HepG2 (cell line): Measurements from ENCODE around the gene ST6GAL2. TPM values are rescaled to one million over a fixed set of nuclear protein-coding genes. Genes with fewer than 3 reads are reported as not detected.

ENCODE experiments used
- ATAC-seq: fragments of 200-7000 bp; cut with Tn5 transposase; 3 replicates; pipeline ENCODE4 v1.9.1; 2020; ENCODE audit warnings: mild to moderate bottlenecking, moderate library complexity
- BruUV-seq: library from RNA; stranded (reverse); fragments of 400-500 nt; replicated peaks from 2 replicates; lab custom pipeline; 2021; lab: Mats Ljungman, UMichigan
- CTCF ChIA-PET: fragments of 300-600 bp; formaldehyde crosslinking; extraction: SDS; loops from one replicate; lab custom pipeline; 2021; ENCODE audit warnings: low total read pairs, inconsistent platforms, low intra/inter-chr PET ratio; lab: Yijun Ruan, JAX
- POLR2A ChIA-PET: fragments of 350-600 bp; sonication (Branson Sonifier 250); formaldehyde crosslinking; loops from one replicate; lab custom pipeline; 2020; ENCODE audit warnings: antibody characterized with exemption, inconsistent platforms; lab: Yijun Ruan, JAX
- DNase-seq: peaks from one replicate; pipeline ENCODE4 v3.0.0-alpha.2; 2015; ENCODE audit warnings: low spot score
- FAIRE-seq: peaks from 3 replicates; lab custom pipeline; 2011; peaks lifted over from hg19 to GRCh38; lab: Jason Lieb, UNC
- H2AFZ ChIP-seq: one replicate; pipeline ENCODE4 v1.6.1; 2011; ENCODE audit warnings: low read length, inconsistent platforms
- H3K27ac ChIP-seq: fragments of 300-600 bp; 3 replicates; pipeline ENCODE4 v1.8.0; 2011; ENCODE audit warnings: mixed run types, mild to moderate bottlenecking, mixed read lengths, low read length, inconsistent platforms; ENCODE audit not compliant: insufficient read depth; ENCODE audit errors: extremely low read length
- H3K27me3 ChIP-seq, 2 experiments: fragments of 200-600 bp in 1 of 2; 2 replicates in 1 of 2; 3 replicates in 1 of 2; pipeline versions ENCODE4 v1.6.0 to v1.8.0; 2011; ENCODE audit warnings: low read length in 2 of 2, mild to moderate bottlenecking in 2 of 2, moderate library complexity in 2 of 2, inconsistent platforms in 1 of 2; ENCODE audit not compliant: insufficient read depth in 2 of 2, control insufficient read depth in 1 of 2
- H3K36me3 ChIP-seq, 2 experiments: fragments of 200-600 bp in 1 of 2; replicated peaks in 1 of 2; 2 replicates in 1 of 2; 3 replicates in 1 of 2; pipeline versions ENCODE4 v1.5.1 to v1.8.0; 2011; ENCODE audit warnings: low read length in 2 of 2, inconsistent platforms in 1 of 2; ENCODE audit not compliant: insufficient read depth in 2 of 2, control insufficient read depth in 1 of 2
- H3K4me1 ChIP-seq: 2 replicates; pipeline ENCODE4 v1.5.1; 2012; ENCODE audit warnings: low read length, inconsistent platforms; ENCODE audit not compliant: insufficient read depth
- H3K4me2 ChIP-seq: 2 replicates; pipeline ENCODE4 v1.6.0; 2011; ENCODE audit warnings: low read depth, low read length, inconsistent platforms
- H3K4me3 ChIP-seq, 3 experiments: fragments of 200-600 bp in 1 of 3; sonication (generic), shearing (Covaris generic) in 1 of 3; replicated peaks in 1 of 3; 2 replicates each; pipeline ENCODE4 v1.5.1; 2011 to 2016; ENCODE audit warnings: low read length in 3 of 3, inconsistent platforms in 2 of 3, low read depth in 2 of 3, mild to moderate bottlenecking in 2 of 3, control low read depth in 1 of 3, mixed read lengths in 1 of 3; ENCODE audit not compliant: insufficient read depth in 1 of 3
- H3K79me2 ChIP-seq: one replicate; pipeline ENCODE4 v1.6.1; 2011; ENCODE audit warnings: low read length, inconsistent platforms; ENCODE audit not compliant: insufficient read depth
- H3K9ac ChIP-seq: 2 replicates; pipeline ENCODE4 v1.6.0; 2011; ENCODE audit warnings: mild to moderate bottlenecking, low read depth, low read length, inconsistent platforms; ENCODE audit not compliant: insufficient read depth
- H3K9me3 ChIP-seq: 2 replicates; pipeline ENCODE4 v1.5.1; 2012; ENCODE audit warnings: mild to moderate bottlenecking, low read length
- H4K20me1 ChIP-seq: 2 replicates; pipeline ENCODE4 v1.6.0; 2011; ENCODE audit warnings: inconsistent platforms, mild to moderate bottlenecking, low read length, moderate library complexity; ENCODE audit not compliant: insufficient read depth
- BCL6 ChIP-seq: IDR thresholded peaks from 2 replicates; pipeline ENCODE4 v1.6.1; 2016; ENCODE audit warnings: missing genetic modification reagents, missing compliant biosample characterization
- JUND ChIP-seq: sonication (generic); formaldehyde crosslinking; IDR thresholded peaks from 2 replicates; pipeline ENCODE4 v1.8.0; 2022; ENCODE audit warnings: mild to moderate bottlenecking, missing genetic modification reagents
- NFKBIZ ChIP-seq: IDR thresholded peaks from 2 replicates; pipeline ENCODE4 v1.6.1; 2018; ENCODE audit warnings: missing genetic modification reagents, missing compliant biosample characterization
- NR2C2 ChIP-seq: sonication (generic); formaldehyde crosslinking; IDR thresholded peaks from 2 replicates; pipeline ENCODE4 v1.4.0; 2020; ENCODE audit warnings: missing genetic modification reagents, mild to moderate bottlenecking, moderate library complexity, borderline replicate concordance
- RBM22 ChIP-seq: fragments of 200-400 bp; formaldehyde crosslinking; optimal IDR thresholded peaks from 2 replicates; pipeline ENCODE3; 2017; ENCODE audit warnings: mild to moderate bottlenecking, low read length, moderate library complexity
- SRF ChIP-seq: IDR thresholded peaks from 2 replicates; pipeline ENCODE4 v1.6.1; 2011; ENCODE audit warnings: mild to moderate bottlenecking, low read depth, low read length, moderate library complexity
- ZBTB38 ChIP-seq: sonication (generic); formaldehyde crosslinking; IDR thresholded peaks from 2 replicates; pipeline ENCODE4 v1.5.1; 2020; ENCODE audit warnings: mild to moderate bottlenecking, missing genetic modification reagents
- ZEB1 ChIP-seq: IDR thresholded peaks from 2 replicates; pipeline ENCODE4 v1.6.1; 2012; ENCODE audit warnings: mild to moderate bottlenecking, low read depth, inconsistent platforms; ENCODE audit not compliant: insufficient replicate concordance
- ZNF841 ChIP-seq: sonication (generic); formaldehyde crosslinking; IDR thresholded peaks from 2 replicates; pipeline ENCODE4 v1.8.1; 2023; ENCODE audit warnings: missing genetic modification reagents, borderline replicate concordance
- WGBS: methylation state at CpG from one replicate; pipeline ENCODE4 v1.1.6; 2017; ENCODE audit warnings: low lambda C conversion rate; 5-methylcytosine and 5-hydroxymethylcytosine counted together
- in situ Hi-C: cut with HindIII; loops from 2 replicates; pipeline ENCODE4 v1.10.0; 2017; ENCODE audit warnings: low pct_unique_long_range_greater_than_20kb; ENCODE audit not compliant: extremely low pct_ligation_motif_present
- intact Hi-C: fragments of 100-400 bp; cut with micrococcal nuclease; formaldehyde crosslinking; loops from one replicate; pipeline ENCODE4 v1.10.0; 2022; ENCODE audit not compliant: unreplicated experiment
- polyA plus RNA-seq, 8 experiments: library from polyadenylated mRNA; depleted of rRNA in 3 of 8; stranded (reverse) in 7 of 8; unstranded in 1 of 8; fragments of >200 nt; fragmentation: Illumina TruSeq in 4 of 8; extraction: Trizol in 4 of 8; gene quantifications; 2 replicates each; pipeline versions ENCODE4 v1.2.1 to v1.2.3, GENCODE V29; 2011 to 2016; ENCODE audit warnings: low read depth in 4 of 8, missing spikeins in 1 of 8, mixed read lengths in 1 of 8; ENCODE audit not compliant: insufficient read depth in 1 of 8
- total RNA-seq, 5 experiments: library from RNA; depleted of rRNA; stranded (reverse); fragments of >200 nt; fragmentation: Illumina TruSeq; extraction: Trizol; gene quantifications; 2 replicates each; pipeline ENCODE4 v1.2.3, GENCODE V29; 2016; ENCODE audit warnings: low read depth in 1 of 5
- TF ChIP-seq, protein P1 (sequence below): IDR thresholded peaks from 2 replicates; pipeline ENCODE4 v1.6.1; 2016; ENCODE audit warnings: missing compliant biosample characterization, missing genetic modification reagents, borderline replicate concordance
- TF ChIP-seq, protein P2 (sequence below): sonication (generic); formaldehyde crosslinking; IDR thresholded peaks from 2 replicates; pipeline ENCODE4 v1.4.0; 2020; ENCODE audit warnings: missing genetic modification reagents

ST6GAL2 gene
- total and polyA plus RNA-seq, 2 of the 13 experiments (the other 11 are each of a cell fraction or from before 2014, with no cell fraction given): not detected

DNA sequence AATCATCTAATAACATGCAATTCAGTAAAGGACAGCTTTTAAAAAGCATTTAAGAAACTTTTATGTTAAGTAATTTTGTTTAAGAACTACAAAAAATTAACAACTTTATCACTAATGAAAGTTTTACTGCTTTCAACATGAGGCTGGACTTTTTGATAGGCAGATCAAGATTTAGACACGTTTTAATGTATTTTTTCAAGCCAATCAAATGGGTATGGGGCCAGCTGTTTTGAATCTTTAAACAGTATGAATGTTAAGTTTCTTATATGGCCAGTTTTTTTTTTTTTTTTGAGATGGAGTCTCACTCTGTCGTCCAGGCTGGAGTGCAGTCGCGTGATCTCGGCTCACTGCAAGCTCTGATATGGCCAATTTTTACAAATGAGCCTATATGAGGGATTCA lies 73.1 kb downstream of the ST6GAL2 start:
- FAIRE-seq (no peak), DNase-seq (no peak), ATAC-seq (no peak)
- Histone ChIP-seq H3K27ac (no peak overlapping the region), H3K4me2 (no peak overlapping the region), H3K9me3 (no peaks in the 10 kb centered on the region), H2AFZ (no peak overlapping the region), H3K27me3 (no peaks in the 10 kb centered on the region; a peak in 1 of 5 replicates), H3K9ac (no peak overlapping the region), H3K36me3 (no peaks in the 10 kb centered on the region)
- in situ Hi-C loops (no loop called here), intact Hi-C loops (no loop called here)
- CTCF ChIA-PET: no interaction called here
- no TSS peak for BruUV-seq
- WGBS: 2% methylated on average over 5 of the region's 5 CpGs
- TF ChIP-seq BCL6 (CRISPR knock-in tag): no peak
- TF ChIP-seq NFKBIZ (CRISPR knock-in tag): no peak
- TF ChIP-seq, protein P1, sequence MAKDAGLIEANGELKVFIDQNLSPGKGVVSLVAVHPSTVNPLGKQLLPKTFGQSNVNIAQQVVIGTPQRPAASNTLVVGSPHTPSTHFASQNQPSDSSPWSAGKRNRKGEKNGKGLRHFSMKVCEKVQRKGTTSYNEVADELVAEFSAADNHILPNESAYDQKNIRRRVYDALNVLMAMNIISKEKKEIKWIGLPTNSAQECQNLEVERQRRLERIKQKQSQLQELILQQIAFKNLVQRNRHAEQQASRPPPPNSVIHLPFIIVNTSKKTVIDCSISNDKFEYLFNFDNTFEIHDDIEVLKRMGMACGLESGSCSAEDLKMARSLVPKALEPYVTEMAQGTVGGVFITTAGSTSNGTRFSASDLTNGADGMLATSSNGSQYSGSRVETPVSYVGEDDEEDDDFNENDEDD (CRISPR knock-in tag): no peak
- TF ChIP-seq NR2C2: no peak
- no peak for TF ChIP-seq JUND (CRISPR knock-in tag)
- no peak for TF ChIP-seq ZBTB38 (CRISPR knock-in tag)
- no peak for TF ChIP-seq ZEB1
- TF ChIP-seq, protein P2, sequence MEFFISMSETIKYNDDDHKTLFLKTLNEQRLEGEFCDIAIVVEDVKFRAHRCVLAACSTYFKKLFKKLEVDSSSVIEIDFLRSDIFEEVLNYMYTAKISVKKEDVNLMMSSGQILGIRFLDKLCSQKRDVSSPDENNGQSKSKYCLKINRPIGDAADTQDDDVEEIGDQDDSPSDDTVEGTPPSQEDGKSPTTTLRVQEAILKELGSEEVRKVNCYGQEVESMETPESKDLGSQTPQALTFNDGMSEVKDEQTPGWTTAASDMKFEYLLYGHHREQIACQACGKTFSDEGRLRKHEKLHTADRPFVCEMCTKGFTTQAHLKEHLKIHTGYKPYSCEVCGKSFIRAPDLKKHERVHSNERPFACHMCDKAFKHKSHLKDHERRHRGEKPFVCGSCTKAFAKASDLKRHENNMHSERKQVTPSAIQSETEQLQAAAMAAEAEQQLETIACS (CRISPR knock-in tag): no peak
- TF ChIP-seq ZNF841 (CRISPR knock-in tag): no peak
- TF ChIP-seq SRF: no peak
- TF ChIP-seq RBM22: no peak
- TF ChIP-seq, all 625 proteins: peak for 0
- H4K20me1 ChIP-seq: no peaks in the 10 kb centered on the region
- no peak overlapping the region for H3K4me3 ChIP-seq
- no peaks in the 10 kb centered on the region for H3K79me2 ChIP-seq
- no peaks in the 10 kb centered on the region for H3K4me1 ChIP-seq
- POLR2A ChIA-PET: no interaction called here
